Fibroblast of villous mesenchyme (primary cell): ENCODE results near the gene LRRD1. TPM values are rescaled to one million over a fixed set of nuclear protein-coding genes. Genes with fewer than 3 reads are reported as not detected.
"Not testable (repeated sequence)": the region's sequence is repeated elsewhere in the genome, so short reads cannot be mapped to it uniquely, and the experiment has no call there.

Source experiments
- DNase-seq: peaks from one replicate; pipeline ENCODE4 v3.0.0-alpha.2; 2010; ENCODE audit warnings: low read depth
- H3K4me3 ChIP-seq: 2 replicates; pipeline ENCODE4 v1.5.1; 2011; ENCODE audit warnings: low read depth, mild to moderate bottlenecking, low read length
- total RNA-seq: library from RNA; depleted of rRNA; stranded (reverse); fragments of >200 nt; gene quantifications from 2 replicates; pipeline ENCODE4 v1.2.3, GENCODE V29; 2012
- TF ChIP-seq, protein P1 (sequence below): IDR thresholded peaks from 2 replicates; pipeline ENCODE4 v1.5.1; 2012; ENCODE audit warnings: low read depth, mild to moderate bottlenecking, low read length; ENCODE audit not compliant: insufficient read depth

The LRRD1 gene
- total RNA-seq, 1 donor, result not detected

DNA sequence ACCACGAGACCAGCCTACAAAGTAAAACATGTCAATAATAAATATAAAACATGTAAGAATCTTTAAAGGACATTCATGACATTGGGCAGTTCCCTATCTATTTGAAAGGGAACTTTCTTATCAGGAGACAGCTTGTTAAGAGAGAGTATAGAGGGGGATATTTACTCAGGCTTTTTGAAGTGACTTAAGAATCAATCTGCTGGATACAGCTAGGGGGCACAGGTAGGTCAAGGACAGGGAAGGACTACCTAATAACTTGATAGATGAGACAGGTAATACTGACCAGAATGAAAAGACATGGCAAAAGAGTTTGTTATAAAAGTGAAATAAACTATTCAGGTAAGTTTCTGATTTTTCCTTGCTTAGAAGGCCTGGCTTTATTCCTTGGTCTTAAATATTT lies 21.8 kb upstream of the LRRD1 start:
- TF ChIP-seq, protein P1, sequence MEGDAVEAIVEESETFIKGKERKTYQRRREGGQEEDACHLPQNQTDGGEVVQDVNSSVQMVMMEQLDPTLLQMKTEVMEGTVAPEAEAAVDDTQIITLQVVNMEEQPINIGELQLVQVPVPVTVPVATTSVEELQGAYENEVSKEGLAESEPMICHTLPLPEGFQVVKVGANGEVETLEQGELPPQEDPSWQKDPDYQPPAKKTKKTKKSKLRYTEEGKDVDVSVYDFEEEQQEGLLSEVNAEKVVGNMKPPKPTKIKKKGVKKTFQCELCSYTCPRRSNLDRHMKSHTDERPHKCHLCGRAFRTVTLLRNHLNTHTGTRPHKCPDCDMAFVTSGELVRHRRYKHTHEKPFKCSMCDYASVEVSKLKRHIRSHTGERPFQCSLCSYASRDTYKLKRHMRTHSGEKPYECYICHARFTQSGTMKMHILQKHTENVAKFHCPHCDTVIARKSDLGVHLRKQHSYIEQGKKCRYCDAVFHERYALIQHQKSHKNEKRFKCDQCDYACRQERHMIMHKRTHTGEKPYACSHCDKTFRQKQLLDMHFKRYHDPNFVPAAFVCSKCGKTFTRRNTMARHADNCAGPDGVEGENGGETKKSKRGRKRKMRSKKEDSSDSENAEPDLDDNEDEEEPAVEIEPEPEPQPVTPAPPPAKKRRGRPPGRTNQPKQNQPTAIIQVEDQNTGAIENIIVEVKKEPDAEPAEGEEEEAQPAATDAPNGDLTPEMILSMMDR, result no peak
- no peak overlapping the region for H3K4me3 ChIP-seq
- no peak for DNase-seq

DNA sequence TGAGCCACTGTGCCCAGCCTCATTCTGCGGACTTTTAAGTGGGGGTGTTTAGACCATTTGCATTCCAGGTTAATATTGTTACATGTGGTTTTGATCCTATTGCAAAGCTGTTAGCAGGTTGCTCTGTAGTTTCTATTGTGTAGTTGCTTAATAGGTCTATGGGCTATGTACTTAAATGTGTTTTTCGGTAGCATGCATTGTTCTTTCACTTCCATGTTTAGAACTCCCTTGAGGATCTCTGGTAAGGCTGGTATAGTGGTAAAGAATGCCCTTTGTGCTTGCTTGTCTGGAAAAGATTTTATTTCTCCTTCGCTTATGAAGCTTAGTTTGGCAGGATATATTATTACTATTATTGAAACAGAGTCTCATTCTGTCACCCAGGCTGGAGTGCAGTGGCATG lies 13.4 kb upstream of the LRRD1 start:
- no peak for DNase-seq
- TF ChIP-seq, protein P1, result no peak

DNA sequence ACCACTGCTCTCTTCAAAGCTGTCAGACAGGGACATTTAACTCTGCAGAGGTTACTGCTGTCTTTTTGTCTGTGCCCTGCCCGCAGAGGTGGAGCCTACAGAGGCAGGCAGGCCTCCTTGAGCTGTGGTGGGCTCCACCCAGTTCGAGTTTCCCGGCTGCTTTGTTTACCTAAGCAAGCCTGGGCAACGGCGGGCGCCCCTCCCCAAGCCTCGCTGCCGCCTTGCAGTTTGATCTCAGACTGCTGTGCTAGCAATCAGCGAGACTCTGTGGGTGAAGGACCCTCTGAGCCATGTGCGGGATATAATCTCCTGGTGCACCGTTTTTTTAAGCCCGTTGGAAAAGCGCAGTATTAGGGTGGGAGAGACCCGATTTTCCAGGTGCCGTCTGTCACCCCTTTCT lies 10.3 kb upstream of the LRRD1 start:
- H3K4me3 ChIP-seq, DNase-seq: not testable (repeated sequence)

More for the DNA sequence above, 13.4 kb upstream of the LRRD1 start:
- no peak overlapping the region for H3K4me3 ChIP-seq

DNA sequence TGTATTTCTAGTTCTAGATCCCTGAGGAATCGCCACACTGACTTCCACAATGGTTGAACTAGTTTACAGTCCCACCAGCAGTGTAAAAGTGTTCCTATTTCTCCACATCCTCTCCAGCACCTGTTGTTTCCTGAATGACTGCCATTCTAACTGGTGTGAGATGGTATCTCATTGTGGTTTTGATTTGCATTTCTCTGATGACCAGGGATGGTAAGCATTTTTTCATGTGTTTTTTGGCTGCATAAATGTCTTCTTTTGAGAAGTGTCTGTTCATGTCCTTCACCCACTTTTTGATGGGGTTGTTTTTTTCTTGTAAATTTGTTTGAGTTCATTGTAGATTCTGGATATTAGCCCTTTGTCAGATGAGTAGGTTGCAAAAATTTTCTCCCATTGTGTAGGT lies 5.4 kb upstream of the LRRD1 start:
- DNase-seq, H3K4me3 ChIP-seq: not testable (repeated sequence)

DNA sequence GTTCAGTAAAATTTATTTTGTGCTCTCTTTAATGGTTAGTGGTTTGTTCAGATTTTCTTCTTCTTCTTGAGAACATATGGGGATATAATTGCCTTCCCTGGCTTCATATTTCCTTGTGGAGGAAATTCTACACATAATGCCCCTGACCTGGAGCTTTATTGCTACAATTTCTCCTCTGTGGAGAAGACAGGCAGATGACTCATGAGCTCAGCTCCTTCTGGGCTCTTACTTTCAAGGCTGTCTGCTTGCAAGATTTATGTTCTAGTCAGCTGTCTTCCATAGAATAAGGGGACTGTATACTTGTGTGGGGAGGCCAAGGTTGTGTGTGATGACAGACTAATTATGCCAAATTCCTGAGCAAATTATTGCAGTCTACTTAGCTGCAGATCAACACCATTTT lies 1.6 kb downstream of the LRRD1 start:
- TF ChIP-seq, protein P1, result no peak
- no peak overlapping the region for H3K4me3 ChIP-seq
- DNase-seq, result peak; percentile 55

DNA sequence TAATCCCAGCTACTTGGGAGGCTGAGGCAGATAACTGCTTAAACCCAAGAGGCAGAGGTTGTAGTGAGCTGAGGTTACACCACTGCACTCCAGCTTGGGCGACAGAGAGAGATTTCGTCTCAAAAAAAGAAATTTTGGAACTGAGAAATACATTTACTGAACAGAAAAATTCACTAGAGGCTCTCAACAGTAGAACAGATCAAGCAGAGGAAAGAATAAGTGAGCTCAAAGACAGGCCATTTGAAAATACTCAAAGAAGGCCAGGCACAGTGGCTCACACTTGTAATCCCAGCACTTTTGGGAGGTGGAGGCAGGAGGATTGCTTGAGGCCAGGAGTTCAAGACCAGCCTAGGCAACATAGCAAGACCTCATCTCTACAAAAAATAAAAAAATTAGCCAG lies 9.4 kb downstream of the LRRD1 start:
- DNase-seq, H3K4me3 ChIP-seq: not testable (repeated sequence)

DNA sequence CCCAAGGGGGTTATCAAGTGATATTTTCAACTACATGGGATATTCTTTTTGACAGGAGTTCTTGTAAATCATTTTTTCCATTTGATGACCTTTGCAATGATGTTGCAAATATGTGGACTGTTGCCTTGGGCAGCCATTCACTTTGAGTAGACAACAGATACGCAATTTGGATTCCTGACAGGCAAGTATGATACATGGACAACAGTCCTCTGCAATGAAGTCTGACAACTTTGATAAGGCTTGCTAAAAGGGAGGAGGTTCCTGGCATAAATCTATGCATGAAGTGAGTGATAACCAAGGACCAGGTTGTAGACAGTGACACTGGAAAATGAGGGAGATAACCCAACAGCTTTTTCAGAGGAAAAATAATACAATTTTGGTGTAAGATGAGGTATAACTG lies 17.7 kb downstream of the LRRD1 start:
- TF ChIP-seq, protein P1, result no peak
- DNase-seq, result no peak
- no peak overlapping the region for H3K4me3 ChIP-seq

DNA sequence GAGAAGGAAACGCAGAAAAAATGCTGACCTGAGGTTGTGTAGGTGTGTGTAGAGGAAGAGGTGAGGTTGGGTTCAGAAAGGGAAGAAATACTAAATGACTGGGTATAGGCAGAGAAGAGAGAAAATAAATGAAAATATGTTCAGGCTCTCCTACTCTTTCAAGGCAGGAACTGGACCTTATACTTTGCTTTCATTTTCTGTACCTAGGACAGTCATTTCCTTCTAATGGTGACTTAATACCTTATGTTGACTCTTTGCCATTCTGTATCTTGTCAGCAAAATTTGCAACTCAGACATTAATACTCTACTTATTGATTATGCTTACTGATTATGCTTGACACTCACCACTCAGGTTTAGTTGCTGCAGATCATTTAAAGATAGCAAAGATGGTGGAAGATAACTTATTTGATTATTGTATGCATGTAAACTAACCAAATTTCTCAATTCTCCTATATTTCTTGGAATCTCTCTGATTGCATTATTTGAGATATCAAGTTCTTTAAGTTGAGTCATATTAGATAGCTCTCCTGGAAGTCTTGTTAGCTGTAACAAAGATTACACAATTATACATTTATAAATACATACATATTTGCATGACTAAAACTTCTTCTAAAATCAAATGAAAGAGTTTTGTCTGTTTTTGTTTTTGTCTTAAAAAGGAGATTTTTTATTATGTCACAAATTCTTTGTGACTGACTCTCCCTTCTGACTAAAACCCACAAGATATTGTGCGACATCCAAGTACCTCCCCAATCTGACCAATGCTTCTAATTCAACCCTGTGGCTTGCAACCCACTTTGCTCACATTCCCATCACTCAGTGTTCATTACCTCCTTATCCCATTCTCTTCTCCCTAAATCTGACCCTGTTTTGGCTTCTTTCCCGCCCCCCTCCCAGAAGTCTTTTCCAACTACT lies 20.0 kb downstream of the LRRD1 start:
- no peak overlapping the region for H3K4me3 ChIP-seq
- TF ChIP-seq, protein P1, result no peak
- DNase-seq, result peak; percentile 69
